PC-3 (cell line): ENCODE data around the gene C17orf114.

Source experiments
- CTCF ChIP-seq: fragments of 300-600 bp; sonication (generic); conservative IDR thresholded peaks from 2 replicates; pipeline ENCODE4 v1.5.1; 2017; ENCODE audit warnings: antibody characterized with exemption, low read depth, mild to moderate bottlenecking, low read length
- EZH2 ChIP-seq: fragments of 300-600 bp; sonication (generic); IDR thresholded peaks from one replicate; pipeline ENCODE4 v1.6.1; 2017; ENCODE audit warnings: antibody characterized with exemption, mild to moderate bottlenecking, low read length; ENCODE audit not compliant: unreplicated experiment
- EZH2phosphoT487 ChIP-seq: fragments of 300-600 bp; sonication (generic); IDR thresholded peaks from 2 replicates; pipeline ENCODE4 v1.6.1; 2018; ENCODE audit warnings: mild to moderate bottlenecking, antibody characterized with exemption, low read length, borderline replicate concordance

GRCh38 chr17:4780325-4780955 lies 21.7 kb downstream of the C17orf114 start:
- no peak for TF ChIP-seq CTCF
- no peak for TF ChIP-seq EZH2
- TF ChIP-seq EZH2phosphoT487: no peak
